HepG2 (cell line): ENCODE results near the gene ZFHX3. TPM values are rescaled to one million over a fixed set of nuclear protein-coding genes. Genes with fewer than 3 reads are reported as not detected.

Experiments used
- AHDC1 ChIP-seq: sonication (generic); formaldehyde crosslinking; IDR thresholded peaks from 2 replicates; pipeline ENCODE4 v1.5.1; 2020; ENCODE audit warnings: mild to moderate bottlenecking, missing genetic modification reagents, borderline replicate concordance
- HBP1 ChIP-seq: IDR thresholded peaks from 2 replicates; pipeline ENCODE4 v1.6.1; 2016; ENCODE audit warnings: low read depth, control low read depth
- HES4 ChIP-seq: sonication (generic); formaldehyde crosslinking; IDR thresholded peaks from 2 replicates; pipeline ENCODE4 v1.9.0; 2021; ENCODE audit warnings: mild to moderate bottlenecking, missing genetic modification reagents, borderline replicate concordance
- HOXA9 ChIP-seq: sonication (generic); formaldehyde crosslinking; IDR thresholded peaks from 2 replicates; pipeline ENCODE4 v1.8.1; 2022; ENCODE audit warnings: missing genetic modification reagents, mild to moderate bottlenecking, moderate library complexity, borderline replicate concordance
- NBN ChIP-seq: fragments of 450-650 bp; conservative IDR thresholded peaks from 2 replicates; pipeline ENCODE4 v1.6.1; 2017
- NFKBIZ ChIP-seq: IDR thresholded peaks from 2 replicates; pipeline ENCODE4 v1.6.1; 2018; ENCODE audit warnings: missing genetic modification reagents, missing compliant biosample characterization
- POLR2A ChIP-seq, 2 experiments: IDR thresholded peaks; 2 replicates each; pipeline ENCODE4 v1.6.1; 2011; ENCODE audit warnings: low read depth in 2 of 2, low read length in 2 of 2, mild to moderate bottlenecking in 1 of 2, moderate library complexity in 1 of 2; ENCODE audit not compliant: insufficient read depth in 1 of 2
- RFX5 ChIP-seq: IDR thresholded peaks from 2 replicates; pipeline ENCODE4 v1.6.1; 2011; ENCODE audit warnings: low read depth, low read length, improper control_type of control experiment
- SOX13 ChIP-seq, 3 experiments: fragments of 450-650 bp in 1 of 3; sonication (generic) in 1 of 3; formaldehyde crosslinking in 1 of 3; IDR thresholded peaks in 2 of 3; conservative IDR thresholded peaks in 1 of 3; 2 replicates each; pipeline versions ENCODE4 v1.5.0 to v1.6.1; 2016 to 2020; ENCODE audit warnings: antibody characterized with exemption in 1 of 3, mild to moderate bottlenecking in 1 of 3, missing compliant biosample characterization in 1 of 3, missing genetic modification reagents in 1 of 3, moderate library complexity in 1 of 3
- STAT6 ChIP-seq: sonication (generic); formaldehyde crosslinking; IDR thresholded peaks from 2 replicates; pipeline ENCODE4 v1.4.0; 2020; ENCODE audit warnings: missing genetic modification reagents, mild to moderate bottlenecking, borderline replicate concordance
- ZFP1 ChIP-seq: IDR thresholded peaks from 2 replicates; pipeline ENCODE4 v1.6.1; 2016
- ZFY ChIP-seq: sonication (generic); formaldehyde crosslinking; IDR thresholded peaks from 2 replicates; pipeline ENCODE4 v1.4.0; 2020; ENCODE audit warnings: missing genetic modification reagents
- ZNF34 ChIP-seq: sonication (generic); formaldehyde crosslinking; IDR thresholded peaks from 2 replicates; pipeline ENCODE4 v1.4.0; 2020; ENCODE audit warnings: mild to moderate bottlenecking, missing genetic modification reagents, borderline replicate concordance
- ZNF546 ChIP-seq: sonication (generic); formaldehyde crosslinking; conservative IDR thresholded peaks from 2 replicates; pipeline ENCODE4 v1.8.1; 2023; ENCODE audit warnings: mild to moderate bottlenecking, missing genetic modification reagents
- ZNF558 ChIP-seq: sonication (generic); formaldehyde crosslinking; IDR thresholded peaks from 2 replicates; pipeline ENCODE4 v1.9.0; 2022; ENCODE audit warnings: mild to moderate bottlenecking, missing genetic modification reagents, borderline replicate concordance
- ZNF644 ChIP-seq: IDR thresholded peaks from 2 replicates; pipeline ENCODE4 v1.6.1; 2016; ENCODE audit warnings: low read depth
- ZNF740 ChIP-seq: sonication (generic); formaldehyde crosslinking; IDR thresholded peaks from 2 replicates; pipeline ENCODE4 v1.4.0; 2020; ENCODE audit warnings: missing genetic modification reagents
- ZNF773 ChIP-seq: sonication (generic); formaldehyde crosslinking; IDR thresholded peaks from 2 replicates; pipeline ENCODE4 v1.4.0; 2020; ENCODE audit warnings: missing genetic modification reagents, borderline replicate concordance
- polyA plus RNA-seq, 8 experiments: library from polyadenylated mRNA; depleted of rRNA in 3 of 8; stranded (reverse) in 7 of 8; unstranded in 1 of 8; fragments of >200 nt; fragmentation: Illumina TruSeq in 4 of 8; extraction: Trizol in 4 of 8; gene quantifications; 2 replicates each; pipeline versions ENCODE4 v1.2.1 to v1.2.3, GENCODE V29; 2011 to 2016; ENCODE audit warnings: low read depth in 4 of 8, missing spikeins in 1 of 8, mixed read lengths in 1 of 8; ENCODE audit not compliant: insufficient read depth in 1 of 8
- total RNA-seq, 5 experiments: library from RNA; depleted of rRNA; stranded (reverse); fragments of >200 nt; fragmentation: Illumina TruSeq; extraction: Trizol; gene quantifications; 2 replicates each; pipeline ENCODE4 v1.2.3, GENCODE V29; 2016; ENCODE audit warnings: low read depth in 1 of 5

Gene ZFHX3
- total and polyA plus RNA-seq, 2 of the 13 experiments (the other 11 are each of a cell fraction or from before 2014, with no cell fraction given): 5.0 to 6.0 TPM

GRCh38 chr16:72783716-72784318 lies 264.1 kb downstream of the ZFHX3 start (continued):
- TF ChIP-seq SOX13 (IDR thresholded peaks at IDR 0.05) (no peak), SOX13 (CRISPR knock-in tag; conservative IDR thresholded peaks at IDR 0.05 in 1 of 2, IDR thresholded peaks at IDR 0.05 in 1 of 2) (peak in 1 of 2 experiments; percentile 80; a peak in 1 of 4 replicates), ZNF558 (CRISPR knock-in tag) (no peak), RFX5 (no peak), HES4 (CRISPR knock-in tag) (no peak), ZNF773 (CRISPR knock-in tag) (no peak), ZNF34 (CRISPR knock-in tag) (no peak), HBP1 (no peak), STAT6 (CRISPR knock-in tag) (no peak), POLR2A (IDR thresholded peaks at IDR 0.05; ENCODE audit: insufficient read depth in 1 of 2, low read depth in 2 of 2, low read length in 2 of 2) (no peak), ZNF740 (CRISPR knock-in tag) (no peak), ZNF644 (CRISPR knock-in tag) (0 out of 2 replicates have a peak, but pooled peaks have one; percentile 20), ZNF546 (CRISPR knock-in tag) (no peak), NBN (no peak), HOXA9 (CRISPR knock-in tag) (no peak), AHDC1 (CRISPR knock-in tag) (peak; percentile 64; the same call in 1 of the 2 replicates), ZFP1 (CRISPR knock-in tag) (no peak), ZFY (CRISPR knock-in tag) (no peak), NFKBIZ (CRISPR knock-in tag) (no peak)
